Iris pigment epithelial cell (primary cell): ENCODE measurements around the gene EBF3.
A peak's percentile ranks its signal among the peaks of the same experiment; 100 is the strongest.

Source experiments
- DNase-seq: peaks from one replicate; pipeline ENCODE4 v3.0.0-alpha.2; 2011; ENCODE audit warnings: low read depth

Gene EBF3

GRCh38 chr10:129871966-129872365 lies 92.1 kb downstream of the EBF3 start:
- no peak for DNase-seq

- DNase-seq = no peak
Observed at GRCh38 chr10:129870961-129871621, 93.0 kb downstream of the EBF3 start.

- no peak for DNase-seq
Observed at GRCh38 chr10:129870474-129870757, 93.7 kb downstream of the EBF3 start.

- no peak for DNase-seq
Observed at GRCh38 chr10:129869596-129870473, 94.2 kb downstream of the EBF3 start.

GRCh38 chr10:129868449-129869035 lies 95.5 kb downstream of the EBF3 start:
- DNase-seq = no peak

- DNase-seq = no peak
Observed at GRCh38 chr10:129867631-129868179, 96.4 kb downstream of the EBF3 start.

- no peak for DNase-seq
Observed at GRCh38 chr10:129866894-129867293, 97.2 kb downstream of the EBF3 start.

- DNase-seq = no peak
Observed at GRCh38 chr10:129865960-129866359, 98.1 kb downstream of the EBF3 start.

GRCh38 chr10:129865413-129865812 lies 98.7 kb downstream of the EBF3 start:
- no peak for DNase-seq

GRCh38 chr10:129864601-129865126 lies 99.4 kb downstream of the EBF3 start:
- no peak for DNase-seq

GRCh38 chr10:129864082-129864481 lies 100.0 kb downstream of the EBF3 start:
- DNase-seq = no peak

GRCh38 chr10:129863201-129863663 lies 100.8 kb downstream of the EBF3 start:
- no peak for DNase-seq

GRCh38 chr10:129861776-129862531 lies 102.1 kb downstream of the EBF3 start:
- no peak for DNase-seq

- no peak for DNase-seq
Observed at GRCh38 chr10:129860396-129860795, 103.7 kb downstream of the EBF3 start.

GRCh38 chr10:129859536-129859935 lies 104.5 kb downstream of the EBF3 start:
- no peak for DNase-seq

- DNase-seq = no peak
Observed at GRCh38 chr10:129857242-129857960, 106.7 kb downstream of the EBF3 start.

GRCh38 chr10:129855836-129856563 lies 108.1 kb downstream of the EBF3 start:
- DNase-seq = no peak

- no peak for DNase-seq
Observed at GRCh38 chr10:129854796-129855705, 109.0 kb downstream of the EBF3 start.

- DNase-seq = no peak
Observed at GRCh38 chr10:129854158-129854557, 109.9 kb downstream of the EBF3 start.

GRCh38 chr10:129853562-129853903 lies 110.5 kb downstream of the EBF3 start:
- peak; percentile 3 for DNase-seq
